GM19455 (cell line): ENCODE measurements around the gene FGR.

ENCODE experiments used
- ATAC-seq: cut with Tn5 transposase; IDR thresholded peaks from one replicate; pipeline ENCODE4 v1.9.1; 2021; ENCODE audit not compliant: unreplicated experiment

The FGR gene

DNA sequence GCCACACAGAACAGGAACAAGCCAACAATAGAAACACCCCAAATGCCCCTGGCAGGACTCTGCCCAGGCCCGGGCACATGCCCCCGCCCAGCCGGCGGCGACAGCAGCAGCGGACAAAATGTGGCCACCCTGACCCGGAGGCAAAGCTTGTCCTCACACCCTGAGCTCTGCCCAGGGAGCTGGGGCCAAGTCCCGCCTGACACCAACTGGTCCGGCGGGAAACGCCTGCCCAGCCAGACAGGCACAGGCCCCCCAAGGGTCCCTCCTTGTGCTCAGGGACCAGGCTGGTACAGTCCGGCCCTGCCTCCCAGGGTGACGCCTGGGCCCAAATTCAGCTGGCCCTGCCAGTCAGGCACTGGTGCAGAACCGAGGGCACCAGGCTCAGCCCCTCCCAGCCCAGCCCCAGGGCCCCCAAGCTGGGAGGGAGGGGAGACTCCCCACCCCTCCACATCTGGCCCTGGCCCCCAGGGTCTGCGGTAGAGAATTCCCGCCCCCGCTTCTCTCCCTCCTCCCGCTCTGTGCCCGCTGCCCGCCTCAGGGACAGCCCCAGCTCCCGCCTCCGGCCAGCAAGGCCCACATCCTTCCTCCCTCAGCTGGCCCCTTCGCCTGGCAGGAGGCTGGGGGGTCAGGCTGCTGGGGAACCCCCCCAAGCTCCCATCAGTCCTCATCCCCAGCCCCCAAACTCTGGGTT lies 33.1 kb downstream of the FGR start:
- no peak for ATAC-seq

DNA sequence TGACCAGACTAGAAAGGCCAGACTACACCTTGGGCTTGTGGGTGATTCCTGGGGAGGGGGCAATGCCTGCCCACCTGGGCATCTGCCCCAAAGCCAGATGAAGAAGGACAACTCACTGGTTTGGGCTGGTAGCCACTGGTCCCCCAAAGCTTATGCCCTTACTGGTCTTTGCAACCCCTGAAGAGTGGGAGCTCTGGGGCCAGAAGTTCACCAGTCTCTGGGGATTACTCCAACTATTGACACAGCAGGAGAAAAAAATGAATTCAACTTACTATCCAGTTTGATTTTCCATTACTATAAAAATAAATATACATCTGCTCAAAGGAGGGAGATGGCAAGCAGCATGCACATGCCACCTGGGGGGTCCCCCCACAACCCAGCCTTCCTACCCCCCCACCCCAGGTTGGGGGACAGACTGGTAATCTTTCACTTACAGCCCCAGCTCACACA lies 33.6 kb downstream of the FGR start:
- no peak for ATAC-seq

DNA sequence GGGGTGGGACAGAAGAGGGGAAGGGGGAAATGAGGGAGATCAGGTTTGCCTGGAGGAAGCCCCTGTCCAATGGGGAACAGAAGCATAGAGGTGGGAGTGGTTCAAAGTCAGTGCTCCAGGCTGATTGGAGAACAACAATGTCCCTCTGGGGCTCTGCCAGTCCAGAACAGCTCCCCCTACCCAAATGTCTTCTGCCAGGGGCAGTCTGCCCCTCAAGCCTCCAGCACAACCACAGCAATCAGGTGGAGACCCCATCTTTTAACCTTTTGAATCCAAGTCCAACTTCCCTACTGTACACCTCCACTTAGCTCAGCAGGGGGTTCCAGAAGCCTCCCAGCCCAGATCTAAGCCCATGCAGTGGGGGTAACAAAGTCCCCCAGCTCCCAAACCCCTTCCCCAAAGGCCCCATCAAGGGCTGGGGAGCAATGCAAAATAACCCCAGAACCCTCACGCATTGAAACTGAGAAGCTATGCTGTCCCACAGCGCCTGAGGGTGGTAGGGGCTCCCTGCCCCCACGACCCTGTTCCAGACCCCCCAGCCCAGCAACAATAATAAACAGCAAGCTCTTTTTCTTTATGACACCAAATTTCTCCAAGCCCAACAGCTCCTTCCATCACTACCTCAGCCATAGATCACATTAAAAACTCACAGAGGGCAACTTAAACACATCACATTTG lies 34.3 kb downstream of the FGR start:
- no peak for ATAC-seq

- ATAC-seq = no peak
These were observed 35.1 kb downstream of the FGR start for GRCh38 chr1:27599605-27600497.

- ATAC-seq = no peak
These were observed 36.0 kb downstream of the FGR start for GRCh38 chr1:27598902-27599528.

DNA sequence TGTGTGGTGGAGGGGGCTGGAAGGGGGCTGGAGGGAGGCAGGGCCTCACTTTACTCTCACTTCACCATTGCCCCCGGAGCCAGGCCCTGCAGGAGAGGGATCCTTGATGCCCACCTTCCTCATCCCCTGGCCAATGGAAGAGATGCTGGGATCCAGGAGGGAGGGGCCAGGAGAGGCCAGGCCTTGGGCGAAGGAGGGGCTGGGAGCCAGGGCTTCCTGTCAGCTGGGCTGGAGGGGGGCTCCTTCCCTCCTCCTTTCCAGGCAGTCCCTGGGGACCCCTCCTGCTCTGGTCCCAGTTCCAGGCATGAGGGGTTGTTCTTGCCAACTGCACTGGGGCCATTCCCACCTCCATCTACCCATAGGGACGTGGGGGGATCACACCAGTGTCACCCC lies 36.7 kb downstream of the FGR start:
- no peak for ATAC-seq

- no peak for ATAC-seq
These were observed 37.3 kb downstream of the FGR start for GRCh38 chr1:27597516-27598294.

DNA sequence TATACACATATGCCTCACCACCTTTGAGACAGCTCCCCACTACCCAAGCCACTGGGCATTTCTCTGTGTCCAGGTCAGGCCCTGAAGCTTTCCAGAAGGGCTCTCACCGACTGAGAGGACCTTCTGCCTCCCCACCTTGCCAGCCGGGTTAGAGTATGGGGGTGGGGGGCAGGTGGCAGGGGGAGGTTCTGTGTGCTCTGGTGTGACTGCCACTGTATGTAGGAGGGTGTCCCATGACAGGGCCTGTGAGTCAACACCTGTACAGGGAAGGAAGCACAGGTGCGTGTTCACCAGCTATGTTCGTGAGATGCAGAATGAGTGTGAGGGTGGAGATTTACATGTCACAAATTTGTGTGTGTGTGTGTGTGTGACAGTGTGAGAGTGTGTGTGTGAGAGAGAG lies 38.0 kb downstream of the FGR start:
- ATAC-seq = no peak

DNA sequence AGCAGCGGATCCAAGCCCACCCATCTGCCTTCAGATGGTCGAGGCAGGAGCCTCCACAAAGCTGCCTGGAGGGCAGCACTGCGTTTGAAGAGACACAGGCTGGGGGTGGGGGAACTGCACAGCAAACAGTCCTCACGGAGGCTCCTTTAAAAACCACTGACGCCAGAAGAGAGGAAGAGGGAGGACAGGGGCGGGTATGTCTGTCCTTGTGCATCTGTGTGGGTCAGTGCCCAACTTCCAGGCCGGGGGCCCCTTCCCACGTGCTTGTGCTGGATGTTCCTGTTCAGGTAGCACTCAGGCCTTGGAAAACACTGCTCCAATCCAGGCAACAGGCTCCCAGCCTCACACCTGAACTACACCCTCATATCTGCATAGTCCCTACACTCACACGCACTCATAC lies 38.7 kb downstream of the FGR start:
- ATAC-seq = no peak

DNA sequence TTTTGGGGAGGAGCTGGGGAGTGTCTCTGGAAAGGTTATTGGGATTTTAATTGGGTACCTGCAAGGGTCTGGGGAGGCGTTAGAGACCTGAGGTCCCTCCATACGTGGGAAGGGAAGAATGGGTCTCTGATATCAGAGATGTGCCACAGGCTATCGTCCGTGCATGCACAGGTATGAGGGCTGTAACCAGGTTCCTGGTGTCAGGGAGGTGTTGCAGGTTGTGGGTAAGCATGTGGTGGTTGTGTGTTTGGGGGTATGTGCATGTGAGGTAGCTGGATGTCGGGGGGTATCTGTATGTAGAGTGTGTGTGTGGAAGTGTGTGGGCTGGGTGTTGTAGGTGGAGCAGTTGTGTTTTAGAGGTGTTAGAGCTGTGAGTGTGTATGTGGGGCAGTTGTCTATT lies 39.4 kb downstream of the FGR start:
- ATAC-seq = no peak

- no peak for ATAC-seq
These were observed 40.1 kb downstream of the FGR start for GRCh38 chr1:27594564-27595510.

- ATAC-seq = no peak
These were observed 41.1 kb downstream of the FGR start for GRCh38 chr1:27593678-27594563.

DNA sequence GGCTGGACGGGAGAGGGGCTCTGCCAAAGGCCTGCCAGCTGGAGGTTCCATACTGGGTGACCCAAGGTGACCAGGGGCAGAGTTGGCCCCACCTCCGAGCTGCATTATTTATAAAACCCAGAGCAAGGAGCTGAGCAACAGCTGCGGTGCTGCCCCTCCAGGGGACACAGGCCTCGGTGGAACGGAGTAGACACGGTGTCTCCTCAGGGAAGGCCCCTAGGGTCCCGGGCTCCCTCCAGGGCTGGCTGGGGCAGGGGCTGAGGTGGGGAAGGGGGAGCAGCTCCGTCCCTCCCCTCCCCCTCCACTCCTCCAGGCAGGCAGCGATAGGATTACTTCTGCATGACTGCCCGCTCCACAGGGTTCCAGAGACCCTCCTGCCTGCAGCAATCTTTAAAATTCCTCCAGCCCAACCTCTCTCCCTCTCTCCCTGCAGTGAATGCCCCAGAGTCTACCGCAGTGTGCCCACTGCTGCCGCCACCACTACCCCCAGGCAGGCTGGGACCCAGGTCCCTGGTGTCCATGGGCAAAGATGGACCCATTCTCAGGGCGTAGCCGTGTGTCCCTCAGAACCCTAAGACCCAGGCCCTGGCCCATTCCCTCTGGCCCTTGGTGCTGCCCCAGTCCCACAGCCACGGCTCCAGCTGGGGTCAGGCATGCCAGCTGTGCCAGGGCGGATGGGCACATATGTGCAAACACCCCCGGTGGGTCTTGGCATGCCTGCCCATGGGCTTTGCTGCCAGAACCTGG lies 41.9 kb downstream of the FGR start:
- no peak for ATAC-seq

GRCh38 chr1:27592232-27592930 lies 42.6 kb downstream of the FGR start:
- no peak for ATAC-seq

DNA sequence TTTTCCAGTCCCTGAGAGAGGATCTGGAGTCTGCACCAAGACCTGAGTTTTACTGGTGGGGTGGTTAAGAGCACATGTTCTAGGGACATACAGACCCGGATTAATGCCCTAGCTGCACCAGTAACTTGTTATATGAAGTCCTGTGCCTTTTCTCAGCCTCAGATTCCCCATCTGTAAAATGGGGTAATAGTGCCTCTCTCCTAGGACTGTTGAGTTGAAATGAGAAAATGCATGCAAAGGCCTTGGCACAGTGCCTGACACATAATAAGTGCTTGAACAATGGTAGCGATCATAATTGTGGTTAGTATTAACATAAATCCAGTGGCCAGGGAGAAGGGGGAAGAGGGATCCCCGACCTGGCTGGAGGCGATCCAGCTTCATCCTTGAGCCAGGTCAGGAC lies 43.4 kb downstream of the FGR start:
- ATAC-seq = no peak

DNA sequence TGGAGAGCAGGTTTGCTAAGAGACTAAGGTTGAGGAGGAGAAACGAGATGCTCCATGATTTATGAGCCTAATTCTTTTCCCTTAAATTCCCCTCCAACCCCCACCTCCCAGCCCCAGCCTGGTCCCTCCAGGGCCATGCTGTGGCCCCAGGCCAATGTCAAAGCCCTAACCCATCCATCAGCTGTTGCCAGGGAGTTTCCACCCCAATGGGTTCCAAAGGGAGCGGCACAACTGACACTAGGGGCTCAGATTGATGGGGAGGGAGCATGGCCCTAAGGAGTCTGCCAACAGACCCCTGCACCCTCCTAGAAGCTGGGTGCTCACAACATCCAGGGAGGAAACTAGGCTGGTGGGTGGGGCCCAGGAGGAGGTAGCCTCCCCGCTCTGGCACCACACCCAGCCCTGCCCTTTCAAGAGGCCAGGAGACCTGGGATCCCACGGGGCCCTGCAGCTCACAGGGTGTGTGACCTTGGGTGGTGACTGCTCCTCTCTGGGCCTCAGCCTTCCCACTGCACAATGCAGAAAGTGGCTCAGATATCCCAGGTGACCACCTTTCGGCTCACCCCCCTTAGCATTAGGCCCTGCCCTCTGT lies 44.0 kb downstream of the FGR start:
- ATAC-seq = no peak
